GM18873 (cell line): Measurements from ENCODE around the gene PAFAH2.

Experiments used
- ATAC-seq: cut with Tn5 transposase; IDR thresholded peaks from one replicate; pipeline ENCODE4 v1.9.1; 2021; ENCODE audit warnings: mild to moderate bottlenecking, moderate library complexity, moderate number of reproducible peaks; ENCODE audit not compliant: unreplicated experiment, low FRiP score

The PAFAH2 gene

GRCh38 chr1:25997828-25998761 is at the start of gene PAFAH2:
Gene PAFAH2 (minus strand): TSS chr1:25998063. CDS start chr1:25990816, 7,247 bp downstream.
- ATAC-seq: peak; percentile 93

GRCh38 chr1:26047278-26047874 is 49.5 kb upstream of the PAFAH2 start:
- no peak for ATAC-seq

- no peak for ATAC-seq
Observed at GRCh38 chr1:26046246-26047095, 48.6 kb upstream of the PAFAH2 start.

GRCh38 chr1:26045722-26046245 is 47.9 kb upstream of the PAFAH2 start, which contains the start of gene SLC30A2:
Gene SLC30A2 (minus strand): TSS chr1:26046118. CDS start chr1:26045896, 222 bp downstream.
- ATAC-seq: no peak

GRCh38 chr1:26044971-26045721 is 47.3 kb upstream of the PAFAH2 start:
- no peak for ATAC-seq

- no peak for ATAC-seq
Observed at GRCh38 chr1:26044414-26044813, 46.6 kb upstream of the PAFAH2 start.

- no peak for ATAC-seq
Observed at GRCh38 chr1:26043765-26044164, 45.9 kb upstream of the PAFAH2 start.

GRCh38 chr1:26041978-26042377 is 44.1 kb upstream of the PAFAH2 start:
- ATAC-seq: no peak

- ATAC-seq: no peak
Observed at GRCh38 chr1:26041401-26041800, 43.5 kb upstream of the PAFAH2 start.

GRCh38 chr1:26038904-26039303 is 41.0 kb upstream of the PAFAH2 start:
- ATAC-seq: no peak

- ATAC-seq: no peak
Observed at GRCh38 chr1:26038477-26038876, 40.6 kb upstream of the PAFAH2 start.

GRCh38 chr1:26037904-26038303 is 40.0 kb upstream of the PAFAH2 start:
- no peak for ATAC-seq

GRCh38 chr1:26036756-26037281 is 39.0 kb upstream of the PAFAH2 start:
- no peak for ATAC-seq

- ATAC-seq: peak; percentile 52
Observed at GRCh38 chr1:26035959-26036755, 38.3 kb upstream of the PAFAH2 start.

- ATAC-seq: peak; percentile 68
Observed at GRCh38 chr1:26035203-26035958, 37.5 kb upstream of the PAFAH2 start.

GRCh38 chr1:26034504-26035202 is 36.8 kb upstream of the PAFAH2 start:
- no peak for ATAC-seq

GRCh38 chr1:26032656-26033357 is 34.9 kb upstream of the PAFAH2 start:
- no peak for ATAC-seq
